Activated T-cell treated with anti-CD3 and anti-CD28 coated beads, Interleukin-2, amount 50 U/mL, for 48 hours (primary cell): ENCODE data around the gene PHLDB1.
"Not testable (repeated sequence)": the region's sequence is repeated elsewhere in the genome, so short reads cannot be mapped to it uniquely, and the experiment has no call there.

Source experiments
- DNase-seq, 2 experiments: peaks; one replicate each; pipeline ENCODE4 v3.0.0-alpha.2; 2020

Gene PHLDB1

GRCh38 chr11:118606157-118606843 lies 1.1 kb upstream of the PHLDB1 start:
- DNase-seq, result no peak

- no peak for DNase-seq
Measured at GRCh38 chr11:118606844-118607228, 579 bp upstream of the PHLDB1 start.

GRCh38 chr11:118608360-118609227 lies 1.2 kb downstream of the PHLDB1 start:
- DNase-seq, result peak; percentile 62 to 78

GRCh38 chr11:118609380-118610224 lies 2.2 kb downstream of the PHLDB1 start:
- DNase-seq, result peak; percentile 56 to 65

- DNase-seq, result no peak
Measured at GRCh38 chr11:118610225-118610772, 2.9 kb downstream of the PHLDB1 start.

- DNase-seq, result peak; percentile 91 to 93
Measured at GRCh38 chr11:118610773-118611432, 3.5 kb downstream of the PHLDB1 start.

- not testable (repeated sequence) for DNase-seq
Measured at GRCh38 chr11:118611433-118611795, 4.0 kb downstream of the PHLDB1 start.

- no peak for DNase-seq
Measured at GRCh38 chr11:118612378-118612777, 5.0 kb downstream of the PHLDB1 start.

GRCh38 chr11:118614511-118614910 lies 7.1 kb downstream of the PHLDB1 start:
- DNase-seq, result no peak

GRCh38 chr11:118615282-118615975 lies 8.0 kb downstream of the PHLDB1 start:
- no peak for DNase-seq

GRCh38 chr11:118615976-118616371 lies 8.6 kb downstream of the PHLDB1 start:
- DNase-seq, result no peak

- no peak for DNase-seq
Measured at GRCh38 chr11:118618115-118618990, 10.9 kb downstream of the PHLDB1 start.

GRCh38 chr11:118618991-118619375 lies 11.6 kb downstream of the PHLDB1 start:
- no peak for DNase-seq

GRCh38 chr11:118619444-118620197 lies 12.2 kb downstream of the PHLDB1 start:
- no peak for DNase-seq

- DNase-seq, result no peak
Measured at GRCh38 chr11:118620529-118621070, 13.2 kb downstream of the PHLDB1 start.

- DNase-seq, result peak; percentile 54 to 61
Measured at GRCh38 chr11:118621071-118621783, 13.8 kb downstream of the PHLDB1 start.

GRCh38 chr11:118621784-118622375 lies 14.5 kb downstream of the PHLDB1 start:
- DNase-seq, result no peak
